Karpas-422 (cell line): ENCODE results near the gene INPP5E. TPM values are rescaled to one million over a fixed set of nuclear protein-coding genes. Genes with fewer than 3 reads are reported as not detected.

Experiments
- DNase-seq: peaks from one replicate; pipeline ENCODE4 v3.0.0-alpha.2; 2015
- H2AFZ ChIP-seq: fragments of 200-600 bp; sonication (generic); 2 replicates; pipeline ENCODE4 v1.6.1; 2014; ENCODE audit warnings: antibody characterized with exemption, low read length, mixed read lengths
- H3K27ac ChIP-seq: fragments of 200-600 bp; sonication (generic); 2 replicates; pipeline ENCODE4 v1.5.1; 2014; ENCODE audit warnings: mild to moderate bottlenecking, low read length, moderate library complexity
- H3K27me3 ChIP-seq: fragments of 200-600 bp; sonication (generic); 2 replicates; pipeline ENCODE4 v1.6.1; 2014; ENCODE audit warnings: low read length, mixed read lengths
- H3K36me3 ChIP-seq: fragments of 200-600 bp; sonication (generic); 2 replicates; pipeline ENCODE4 v1.6.1; 2014; ENCODE audit warnings: low read length, mixed read lengths; ENCODE audit not compliant: insufficient read depth
- H3K4me1 ChIP-seq: fragments of 200-600 bp; sonication (generic); 2 replicates; pipeline ENCODE4 v1.6.1; 2014; ENCODE audit warnings: mild to moderate bottlenecking, low read length, mixed read lengths
- H3K4me2 ChIP-seq: fragments of 200-600 bp; sonication (generic); 2 replicates; pipeline ENCODE4 v1.6.1; 2014; ENCODE audit warnings: low read length, low read depth, mild to moderate bottlenecking; ENCODE audit not compliant: poor library complexity, severe bottlenecking
- H3K4me3 ChIP-seq: fragments of 200-600 bp; sonication (generic); 2 replicates; pipeline ENCODE4 v1.5.1; 2014; ENCODE audit warnings: mild to moderate bottlenecking, antibody characterized with exemption, low read length, mixed read lengths
- H3K79me2 ChIP-seq: fragments of 200-600 bp; sonication (generic); 2 replicates; pipeline ENCODE4 v1.6.1; 2014; ENCODE audit warnings: mild to moderate bottlenecking, low read length, mixed read lengths
- H3K9ac ChIP-seq: fragments of 200-600 bp; sonication (generic); 2 replicates; pipeline ENCODE4 v1.6.0; 2014; ENCODE audit warnings: low read length
- H3K9me2 ChIP-seq: fragments of 200-600 bp; sonication (generic), shearing (Covaris generic); replicated peaks from 2 replicates; pipeline ENCODE4 v1.6.0; 2014; ENCODE audit warnings: mild to moderate bottlenecking, low read length, moderate library complexity; ENCODE audit not compliant: insufficient read depth
- H3K9me3 ChIP-seq: fragments of 300-700, 200-600 bp; sonication (generic); 2 replicates; pipeline ENCODE4 v1.6.1; 2014; ENCODE audit warnings: low read length, mixed read lengths
- H4K20me1 ChIP-seq: fragments of 200-600 bp; sonication (generic); 2 replicates; pipeline ENCODE4 v1.6.1; 2014; ENCODE audit warnings: mild to moderate bottlenecking, antibody characterized with exemption, low read length, low read depth; ENCODE audit not compliant: insufficient read depth
- total RNA-seq: library from RNA; depleted of rRNA; stranded (reverse); fragments of >200 nt; shearing (Covaris generic); gene quantifications from 2 replicates; pipeline ENCODE4 v1.2.3, GENCODE V29; 2014; ENCODE audit warnings: low replicate concordance

INPP5E gene
- total RNA-seq, 1 experiment from 2014 or later = 8.0 TPM

- H3K9me3 ChIP-seq = no peaks in the 10 kb centered on the region
- H3K27ac ChIP-seq = no peak overlapping the region
- H2AFZ ChIP-seq = no peak overlapping the region
- peaks cover 24% of the 10 kb centered on the region for H3K79me2 ChIP-seq
- H4K20me1 ChIP-seq = peaks cover 17% of the 10 kb centered on the region; the same call in 1 of the 2 replicates
- peak overlapping the region; percentile 96 for H3K4me2 ChIP-seq
- peak overlapping the region; percentile 98 for H3K9ac ChIP-seq
- H3K36me3 ChIP-seq = peaks cover 22% of the 10 kb centered on the region
- DNase-seq = no peak
- H3K4me3 ChIP-seq = peak overlapping the region; percentile 100
- H3K9me2 ChIP-seq = no peaks in the 10 kb centered on the region
- no peaks in the 10 kb centered on the region for H3K27me3 ChIP-seq
- H3K4me1 ChIP-seq = peaks cover 21% of the 10 kb centered on the region
These were observed 41.4 kb downstream of the INPP5E start for GRCh38 chr9:136398286-136398685.

DNA sequence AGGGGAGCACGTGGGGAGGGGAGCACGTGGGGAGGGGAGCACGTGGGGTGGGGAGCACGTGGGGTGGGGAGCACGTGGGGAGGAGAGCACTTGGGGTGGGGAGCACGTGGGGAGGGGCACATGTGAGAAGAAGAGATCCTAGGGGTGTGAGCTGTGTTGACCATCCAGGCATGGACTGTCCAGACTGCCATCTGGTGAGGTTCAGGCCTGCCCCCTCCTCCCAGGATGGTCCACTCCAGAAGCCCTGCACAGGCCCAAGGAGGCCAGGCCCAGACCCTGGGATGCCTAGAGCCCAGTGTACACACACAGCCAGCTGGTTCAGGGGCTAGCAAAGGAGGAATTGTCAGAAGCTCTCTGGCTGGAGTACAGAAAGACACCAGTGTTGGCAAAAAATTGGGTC, 42.0 kb downstream of the INPP5E start:
- Histone ChIP-seq H3K27me3 (no peaks in the 10 kb centered on the region), H4K20me1 (peaks cover 17% of the 10 kb centered on the region; the same call in 1 of the 2 replicates), H3K9ac (no peak overlapping the region), H2AFZ (no peak overlapping the region), H3K4me3 (no peak overlapping the region), H3K4me1 (peaks cover 21% of the 10 kb centered on the region), H3K9me3 (no peaks in the 10 kb centered on the region), H3K4me2 (no peak overlapping the region), H3K27ac (no peak overlapping the region), H3K9me2 (no peaks in the 10 kb centered on the region), H3K36me3 (peaks cover 21% of the 10 kb centered on the region), H3K79me2 (peaks cover 24% of the 10 kb centered on the region)
- no peak for DNase-seq

DNA sequence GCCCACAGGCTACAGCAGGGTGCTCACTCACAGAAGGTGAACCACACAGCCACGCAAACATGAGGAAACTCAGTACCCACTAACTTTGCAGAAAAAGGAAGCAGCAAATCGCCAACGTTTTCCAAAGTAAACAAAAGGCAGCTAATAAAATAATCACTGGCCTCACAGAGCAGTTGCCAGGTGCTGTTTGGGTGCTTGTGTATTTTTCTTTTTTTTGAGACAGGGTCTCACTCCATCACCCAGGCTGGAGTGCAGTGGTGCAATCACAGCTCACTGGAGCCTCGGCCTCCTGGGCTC, 43.5 kb downstream of the INPP5E start:
- no peak overlapping the region for H3K9ac ChIP-seq
- peaks cover 17% of the 10 kb centered on the region; the same call in 1 of the 2 replicates for H4K20me1 ChIP-seq
- H3K9me3 ChIP-seq = no peaks in the 10 kb centered on the region
- peaks cover 24% of the 10 kb centered on the region for H3K79me2 ChIP-seq
- H3K9me2 ChIP-seq = no peaks in the 10 kb centered on the region
- no peak overlapping the region for H3K27ac ChIP-seq
- H3K27me3 ChIP-seq = no peaks in the 10 kb centered on the region
- H3K4me2 ChIP-seq = no peak overlapping the region
- no peak overlapping the region for H2AFZ ChIP-seq
- no peak for DNase-seq
- H3K36me3 ChIP-seq = peaks cover 19% of the 10 kb centered on the region
- H3K4me3 ChIP-seq = no peak overlapping the region
- H3K4me1 ChIP-seq = peaks cover 18% of the 10 kb centered on the region

DNA sequence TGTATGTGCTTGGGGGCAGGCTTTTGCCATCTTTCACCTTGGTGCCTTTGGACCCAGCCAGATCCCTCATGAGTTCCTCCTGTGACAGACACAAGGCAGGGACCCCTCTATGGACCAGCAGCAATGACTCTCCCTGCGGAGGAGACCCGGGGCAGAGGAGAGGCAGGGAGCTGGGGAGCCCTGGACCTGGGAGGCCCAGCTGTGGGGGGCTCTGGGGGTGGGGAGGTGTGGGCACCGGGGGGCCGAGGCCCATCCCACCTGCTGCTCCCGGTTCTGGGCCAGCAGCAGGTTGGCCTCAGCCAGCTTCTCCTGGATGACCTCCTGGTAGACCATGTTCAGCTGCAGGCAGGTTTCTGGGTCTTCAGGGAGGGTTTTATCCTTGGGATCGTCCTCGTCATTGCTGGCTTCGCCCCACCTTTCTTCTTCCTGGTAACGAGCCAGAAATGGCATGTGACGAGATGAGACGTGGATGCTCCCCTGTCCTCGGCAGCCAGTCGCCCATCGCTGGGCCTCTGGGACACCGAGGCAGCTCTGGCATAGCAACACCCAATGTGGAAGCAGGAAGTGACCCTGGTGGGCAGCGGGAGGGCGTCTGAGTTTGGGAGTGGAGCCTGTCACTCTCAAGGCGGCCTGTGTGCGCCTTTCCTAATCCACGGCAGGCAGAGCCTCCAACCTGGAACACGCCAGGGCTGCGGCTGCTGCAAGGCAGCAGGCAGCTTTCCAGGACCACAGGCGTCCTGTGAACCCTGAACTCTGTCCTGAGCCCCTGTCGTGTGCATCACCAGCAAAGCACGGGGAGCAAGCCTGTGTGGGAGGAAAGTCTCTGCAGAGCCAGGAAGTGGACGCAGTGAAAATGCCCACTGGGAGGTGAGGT, 44.1 kb downstream of the INPP5E start:
- Histone ChIP-seq H3K79me2 (peaks cover 24% of the 10 kb centered on the region), H3K27me3 (no peaks in the 10 kb centered on the region)

GRCh38 chr9:136395020-136395340, 44.7 kb downstream of the INPP5E start:
- DNase-seq = no peak
- no peak overlapping the region for H2AFZ ChIP-seq
- H3K79me2 ChIP-seq = peaks cover 24% of the 10 kb centered on the region
- H3K9me3 ChIP-seq = no peaks in the 10 kb centered on the region
- peaks cover 21% of the 10 kb centered on the region for H3K36me3 ChIP-seq
- H3K27ac ChIP-seq = no peak overlapping the region
- H3K4me3 ChIP-seq = no peak overlapping the region
- H3K4me1 ChIP-seq = peaks cover 11% of the 10 kb centered on the region
- H4K20me1 ChIP-seq = peaks cover 17% of the 10 kb centered on the region; the same call in 1 of the 2 replicates
- no peaks in the 10 kb centered on the region for H3K9me2 ChIP-seq
- no peak overlapping the region for H3K9ac ChIP-seq
- H3K27me3 ChIP-seq = no peaks in the 10 kb centered on the region
- no peak overlapping the region for H3K4me2 ChIP-seq

More for the DNA sequence above, 44.1 kb downstream of the INPP5E start:
- H3K9me3 ChIP-seq = no peaks in the 10 kb centered on the region
- H3K27ac ChIP-seq = no peak overlapping the region
- H3K36me3 ChIP-seq = peaks cover 21% of the 10 kb centered on the region
- H3K4me2 ChIP-seq = no peak overlapping the region
- H3K4me3 ChIP-seq = no peak overlapping the region
- H3K4me1 ChIP-seq = peaks cover 16% of the 10 kb centered on the region
- H3K9me2 ChIP-seq = no peaks in the 10 kb centered on the region
- H3K9ac ChIP-seq = no peak overlapping the region
- DNase-seq = no peak
- no peak overlapping the region for H2AFZ ChIP-seq
- peaks cover 17% of the 10 kb centered on the region; the same call in 1 of the 2 replicates for H4K20me1 ChIP-seq

GRCh38 chr9:136394312-136395019, 45.2 kb downstream of the INPP5E start:
- Histone ChIP-seq H3K79me2 (peaks cover 19% of the 10 kb centered on the region), H3K9ac (no peak overlapping the region), H3K9me3 (no peaks in the 10 kb centered on the region), H3K4me2 (no peak overlapping the region), H3K9me2 (no peaks in the 10 kb centered on the region), H2AFZ (no peak overlapping the region), H3K4me1 (peaks cover 11% of the 10 kb centered on the region), H4K20me1 (peaks cover 14% of the 10 kb centered on the region; the same call in 1 of the 2 replicates), H3K27ac (no peak overlapping the region), H3K4me3 (no peak overlapping the region), H3K27me3 (no peaks in the 10 kb centered on the region), H3K36me3 (peaks cover 21% of the 10 kb centered on the region)
- no peak for DNase-seq

GRCh38 chr9:136393531-136393930, 46.1 kb downstream of the INPP5E start:
- Histone ChIP-seq H3K27ac (no peak overlapping the region), H3K79me2 (peaks cover 9% of the 10 kb centered on the region), H3K4me1 (peaks cover 5% of the 10 kb centered on the region), H3K27me3 (no peaks in the 10 kb centered on the region), H2AFZ (no peak overlapping the region), H3K36me3 (peaks cover 19% of the 10 kb centered on the region), H3K4me2 (no peak overlapping the region), H4K20me1 (peaks cover 5% of the 10 kb centered on the region; the same call in 1 of the 2 replicates), H3K9me2 (no peaks in the 10 kb centered on the region), H3K9me3 (no peaks in the 10 kb centered on the region), H3K9ac (no peak overlapping the region), H3K4me3 (no peak overlapping the region)
- no peak for DNase-seq
